AG04450 (cell line): ENCODE data around the gene CHURC1. TPM values are rescaled to one million over a fixed set of nuclear protein-coding genes. Genes with fewer than 3 reads are reported as not detected.
"Not testable (repeated sequence)": the region's sequence is repeated elsewhere in the genome, so short reads cannot be mapped to it uniquely, and the experiment has no call there.

Experiments
- CTCF ChIA-PET: fragments of 300-600, 350-600 bp; formaldehyde crosslinking; extraction: SDS; loops from one replicate; lab custom pipeline; 2022; ENCODE audit warnings: antibody characterized with exemption, inconsistent platforms; lab: Charles Lee
- POLR2A ChIA-PET: fragments of 350-600 bp; formaldehyde crosslinking; extraction: SDS; loops from one replicate; lab custom pipeline; 2021; ENCODE audit warnings: antibody characterized with exemption, inconsistent platforms; lab: Yijun Ruan, JAX
- DNase-seq: peaks from one replicate; pipeline ENCODE4 v3.0.0-alpha.2; 2011; ENCODE audit warnings: low read depth, low spot score
- H3K27ac ChIP-seq: one replicate; pipeline ENCODE4 v1.5.1; 2012; ENCODE audit warnings: low read depth, low read length, control low read depth
- H3K27me3 ChIP-seq: one replicate; pipeline ENCODE4 v1.6.0; 2012; ENCODE audit warnings: low read length; ENCODE audit not compliant: control insufficient read depth, insufficient read depth
- H3K4me3 ChIP-seq: 2 replicates; pipeline ENCODE4 v1.5.1; 2011; ENCODE audit warnings: mild to moderate bottlenecking, low read depth, low read length, control low read depth
- H3K9me3 ChIP-seq: 2 replicates; pipeline ENCODE4 v1.5.1; 2012; ENCODE audit warnings: low read length; ENCODE audit not compliant: control insufficient read depth, insufficient read depth
- CTCF ChIP-seq: IDR thresholded peaks from 2 replicates; pipeline ENCODE4 v1.5.1; 2011; ENCODE audit warnings: low read depth, low read length, control low read depth, inconsistent platforms
- polyA plus RNA-seq: library from polyadenylated mRNA; depleted of rRNA; stranded (reverse); fragments of >200 nt; gene quantifications from 2 replicates; pipeline ENCODE4 v1.2.3, GENCODE V29; 2011

The CHURC1 gene
- polyA plus RNA-seq, 1 experiment = 113 TPM

- CTCF ChIA-PET = interaction anchor here (0.5 to 3.5 kb wide), 2 partner anchors 14 to 83 kb away, joined by 3 to 17 read pairs; no protein-coding TSS in a partner anchor
Observed at GRCh38 chr14:64906022-64906421, 8.2 kb upstream of the CHURC1 start.

GRCh38 chr14:64910847-64911495 lies 3.3 kb upstream of the CHURC1 start:
- ChIA-PET POLR2A (interaction anchor here (0.7 to 0.9 kb wide), 3 partner anchors 14 to 282 kb away, joined by 3 to 4 read pairs (median 3); no protein-coding TSS in a partner anchor), CTCF (interaction anchor here (0.5 to 2.4 kb wide), 39 partner anchors 8 to 568 kb away, joined by 3 to 19 read pairs (median 4); partner anchors contain the start of gene SPTB)
- no peak overlapping the region for H3K27ac ChIP-seq
- no peaks in the 10 kb centered on the region; the same call in 1 of the 2 replicates for H3K9me3 ChIP-seq
- peak; percentile 13 for DNase-seq
- H3K4me3 ChIP-seq = no peak overlapping the region
- peaks cover 11% of the 10 kb centered on the region for H3K27me3 ChIP-seq
- TF ChIP-seq CTCF = peak; percentile 84

More at GRCh38 chr14:64906022-64906421, 8.2 kb upstream of the CHURC1 start:
- Histone ChIP-seq H3K27ac (no peak overlapping the region), H3K27me3 (peaks cover 9% of the 10 kb centered on the region), H3K4me3 (no peak overlapping the region), H3K9me3 (no peaks in the 10 kb centered on the region)
- DNase-seq = no peak
- TF ChIP-seq CTCF = no peak
- POLR2A ChIA-PET = no interaction called here

GRCh38 chr14:64912261-64912660 lies 2.0 kb upstream of the CHURC1 start:
- Histone ChIP-seq H3K4me3 (no peak overlapping the region), H3K27me3 (peaks cover 11% of the 10 kb centered on the region), H3K9me3 (no peaks in the 10 kb centered on the region; the same call in 1 of the 2 replicates), H3K27ac (no peak overlapping the region)
- ChIA-PET CTCF (interaction anchor here (1.8 to 2.4 kb wide), 3 partner anchors 21 to 110 kb away, joined by 4 to 16 read pairs (median 10); no protein-coding TSS in a partner anchor), POLR2A (no interaction called here)
- no peak for DNase-seq
- no peak for TF ChIP-seq CTCF

- H3K4me3 ChIP-seq, H3K27ac ChIP-seq, H3K9me3 ChIP-seq, POLR2A ChIA-PET, H3K27me3 ChIP-seq, CTCF ChIA-PET, DNase-seq: not testable (repeated sequence)
Observed at GRCh38 chr14:64913477-64913876, 778 bp upstream of the CHURC1 start.

- H3K27me3 ChIP-seq = peaks cover 2% of the 10 kb centered on the region
- TF ChIP-seq CTCF = no peak
- H3K27ac ChIP-seq = no peak overlapping the region
- POLR2A ChIA-PET = interaction anchor here (0.6 to 1.1 kb wide), 9 partner anchors 8 to 1151 kb away, joined by 3 to 7 read pairs (median 4); partner anchors contain the start of gene ZBTB1
- peak overlapping the region; percentile 97 for H3K4me3 ChIP-seq
- CTCF ChIA-PET = interaction anchor here (0.6 to 1.4 kb wide), 6 partner anchors 11 to 487 kb away, joined by 3 to 5 read pairs (median 4); no protein-coding TSS in a partner anchor
- no peak for DNase-seq
- no peaks in the 10 kb centered on the region; the same call in 1 of the 2 replicates for H3K9me3 ChIP-seq
Observed at GRCh38 chr14:64915029-64915424, 772 bp downstream of the CHURC1 start.
